Stomach (tissue), 19 donors: ENCODE data around the gene ZNF709. TPM values are rescaled to one million over a fixed set of nuclear protein-coding genes. Genes with fewer than 3 reads are reported as not detected.

Source experiments
- DNase-seq, 2 donors: peaks; one replicate each; pipeline versions ENCODE4 v3.0.0 to v3.0.0-alpha.2; 2013 to 2019
- H3K27ac ChIP-seq, 5 donors: fragments of 200-600 bp in 4 of 5; sonication (generic) in 4 of 5; one replicate each; pipeline ENCODE4 v1.5.1; 2013 to 2019; ENCODE audit warnings: mild to moderate bottlenecking in 1 of 5, moderate library complexity in 1 of 5
- H3K27me3 ChIP-seq, 3 donors: fragments of 200-600 bp; sonication (generic); one replicate each; pipeline ENCODE4 v1.5.1; 2017 to 2019; ENCODE audit warnings: mixed run types in 1 of 3
- H3K36me3 ChIP-seq, 4 donors: fragments of 200-600 bp; sonication (generic); 1 replicate in 3 of 4; 2 replicates in 1 of 4; pipeline ENCODE4 v1.5.1; 2016 to 2019
- H3K4me1 ChIP-seq, 4 donors: fragments of 200-600 bp; sonication (generic); one replicate each; pipeline ENCODE4 v1.5.1; 2016 to 2019
- H3K4me3 ChIP-seq, 4 donors: fragments of 200-600 bp; sonication (generic) in 3 of 4; one replicate each; pipeline ENCODE4 v1.5.1; 2016 to 2019; ENCODE audit warnings: mild to moderate bottlenecking in 1 of 4
- H3K9me3 ChIP-seq, 4 donors: fragments of 200-600 bp; sonication (generic); one replicate each; pipeline ENCODE4 v1.5.1; 2016 to 2019
- EP300 ChIP-seq: sonication (generic); formaldehyde crosslinking; IDR thresholded peaks from one replicate; pipeline ENCODE4 v1.6.1; 2017; ENCODE audit warnings: antibody characterized with exemption
- POLR2A ChIP-seq, 4 donors: fragments of 450-650 bp; IDR thresholded peaks; one replicate each; pipeline ENCODE4 v1.6.1; 2016; ENCODE audit warnings: antibody characterized with exemption in 4 of 4, control low read depth in 2 of 4, mild to moderate bottlenecking in 1 of 4, moderate library complexity in 1 of 4
- POLR2AphosphoS5 ChIP-seq, 3 donors: sonication (generic); formaldehyde crosslinking; IDR thresholded peaks; one replicate each; pipeline ENCODE4 v1.6.1; 2016; ENCODE audit warnings: antibody characterized with exemption in 3 of 3
- WGBS, 5 donors: extraction: QIAGEN DNeasy Blood & Tissue Kit in 3 of 5; methylation state at CpG; one replicate each; pipeline versions ENCODE4 v1.1.5 to v1.1.7; 2013 to 2018; 5-methylcytosine and 5-hydroxymethylcytosine counted together
- intact Hi-C: fragments of 100-400 bp; cut with DNase I; formaldehyde crosslinking; loops from one replicate; pipeline ENCODE4 v1.15.1; 2023; ENCODE audit warnings: low total_unique reads
- long read RNA-seq, 10 donors: transcript quantifications; one replicate each; lab custom pipeline, GENCODE V29; 2026
- polyA plus RNA-seq, 3 donors: library from polyadenylated mRNA; stranded (reverse); fragments of 200-250 nt; gene quantifications; one replicate each; pipeline ENCODE4 v1.2.3, GENCODE V29; 2013
- total RNA-seq, 5 donors: library from RNA; depleted of rRNA; stranded (reverse); fragments of >200 nt; gene quantifications; one replicate each; pipeline versions ENCODE4 v1.1.0 to v1.2.3, GENCODE V29; 2014 to 2016
- TF ChIP-seq, protein P1 (sequence below), 7 experiments: fragments of 450-650 bp in 4 of 7; fragments of 200-600 bp in 3 of 7; sonication (generic) in 3 of 7; IDR thresholded peaks; one replicate each; pipeline ENCODE4 v1.5.1; 2016 to 2019; ENCODE audit warnings: antibody characterized with exemption in 7 of 7, control low read depth in 2 of 7, mild to moderate bottlenecking in 1 of 7
- donor health status: healthy with polysubstance abuse.
- donor health status: Bipolar disorder and iron deficiency.
- donor health status: healthy.

Gene ZNF709
- 1 to 10 TPM in 2 of 5 donors, under 1 TPM in 1, not detected in 2; 0.58 to 8.3 (median 4.9) TPM for total RNA-seq
- polyA plus RNA-seq = under 1 TPM in 2 of 3 donors, not detected in 1; 0.44 to 0.63 TPM
- long read RNA-seq, donor 1 = 0 reads
- long read RNA-seq, donor 2, full-length matches to known transcripts = 1 of 1 reads
- long read RNA-seq, donor 2, partial matches to known transcripts = 0 of 1 reads
- long read RNA-seq, donor 2, other reads (novel, unspliced or antisense) = 0 of 1 reads
- long read RNA-seq, donor 3 = 0 reads
- long read RNA-seq, donor 4 = 0 reads
- long read RNA-seq, donor 5, full-length matches to known transcripts = 1 of 1 reads
- long read RNA-seq, donor 5, partial matches to known transcripts = 0 of 1 reads
- long read RNA-seq, donor 5, other reads (novel, unspliced or antisense) = 0 of 1 reads
- long read RNA-seq, donor 6, full-length matches to known transcripts = 2 of 2 reads
- long read RNA-seq, donor 6, partial matches to known transcripts = 0 of 2 reads
- long read RNA-seq, donor 6, other reads (novel, unspliced or antisense) = 0 of 2 reads
- long read RNA-seq, donor 7 = 0 reads
- long read RNA-seq, donor 8, full-length matches to known transcripts = 2 of 2 reads
- long read RNA-seq, donor 8, partial matches to known transcripts = 0 of 2 reads
- long read RNA-seq, donor 8, other reads (novel, unspliced or antisense) = 0 of 2 reads
- long read RNA-seq, donor 9 = 0 reads
- long read RNA-seq, donor 10, full-length matches to known transcripts = 1 of 1 reads
- long read RNA-seq, donor 10, partial matches to known transcripts = 0 of 1 reads
- long read RNA-seq, donor 10, other reads (novel, unspliced or antisense) = 0 of 1 reads

- Histone ChIP-seq H3K36me3 (no peaks in the 10 kb centered on the region), H3K9me3 (no peaks in the 10 kb centered on the region), H3K4me1 (peaks cover 0 to 37% (median 31%) of the 10 kb centered on the region in 4 donors), H3K27me3 (no peaks in the 10 kb centered on the region), H3K27ac (peak within 1 kb of the TSS; percentile 65 to 86 (median 80)), H3K4me3 (peak within 1 kb of the TSS; percentile 92 to 96 (median 94))
- DNase-seq = peak; percentile 92 to 98
- TF ChIP-seq POLR2A (IDR thresholded peaks at IDR 0.05) (peak in 1 of 4 donors; percentile 48), POLR2AphosphoS5 (IDR thresholded peaks at IDR 0.05) (peak in 2 of 3 donors; percentile 42 to 79)
- TF ChIP-seq, protein P1, sequence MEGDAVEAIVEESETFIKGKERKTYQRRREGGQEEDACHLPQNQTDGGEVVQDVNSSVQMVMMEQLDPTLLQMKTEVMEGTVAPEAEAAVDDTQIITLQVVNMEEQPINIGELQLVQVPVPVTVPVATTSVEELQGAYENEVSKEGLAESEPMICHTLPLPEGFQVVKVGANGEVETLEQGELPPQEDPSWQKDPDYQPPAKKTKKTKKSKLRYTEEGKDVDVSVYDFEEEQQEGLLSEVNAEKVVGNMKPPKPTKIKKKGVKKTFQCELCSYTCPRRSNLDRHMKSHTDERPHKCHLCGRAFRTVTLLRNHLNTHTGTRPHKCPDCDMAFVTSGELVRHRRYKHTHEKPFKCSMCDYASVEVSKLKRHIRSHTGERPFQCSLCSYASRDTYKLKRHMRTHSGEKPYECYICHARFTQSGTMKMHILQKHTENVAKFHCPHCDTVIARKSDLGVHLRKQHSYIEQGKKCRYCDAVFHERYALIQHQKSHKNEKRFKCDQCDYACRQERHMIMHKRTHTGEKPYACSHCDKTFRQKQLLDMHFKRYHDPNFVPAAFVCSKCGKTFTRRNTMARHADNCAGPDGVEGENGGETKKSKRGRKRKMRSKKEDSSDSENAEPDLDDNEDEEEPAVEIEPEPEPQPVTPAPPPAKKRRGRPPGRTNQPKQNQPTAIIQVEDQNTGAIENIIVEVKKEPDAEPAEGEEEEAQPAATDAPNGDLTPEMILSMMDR (IDR thresholded peaks at IDR 0.05) = no peak
- intact Hi-C loops = no loop called here
- WGBS, 5 donors = 0 to 1% (median 0%) methylated on average over 18 to 53 of the region's 53 CpGs
These were observed at the start of gene ZNF709 for GRCh38 chr19:12484371-12485051. Gene ZNF709, minus strand, starts transcription at chr19:12484816. Its CDS starts 159 bp downstream, at chr19:12484657.

DNA sequence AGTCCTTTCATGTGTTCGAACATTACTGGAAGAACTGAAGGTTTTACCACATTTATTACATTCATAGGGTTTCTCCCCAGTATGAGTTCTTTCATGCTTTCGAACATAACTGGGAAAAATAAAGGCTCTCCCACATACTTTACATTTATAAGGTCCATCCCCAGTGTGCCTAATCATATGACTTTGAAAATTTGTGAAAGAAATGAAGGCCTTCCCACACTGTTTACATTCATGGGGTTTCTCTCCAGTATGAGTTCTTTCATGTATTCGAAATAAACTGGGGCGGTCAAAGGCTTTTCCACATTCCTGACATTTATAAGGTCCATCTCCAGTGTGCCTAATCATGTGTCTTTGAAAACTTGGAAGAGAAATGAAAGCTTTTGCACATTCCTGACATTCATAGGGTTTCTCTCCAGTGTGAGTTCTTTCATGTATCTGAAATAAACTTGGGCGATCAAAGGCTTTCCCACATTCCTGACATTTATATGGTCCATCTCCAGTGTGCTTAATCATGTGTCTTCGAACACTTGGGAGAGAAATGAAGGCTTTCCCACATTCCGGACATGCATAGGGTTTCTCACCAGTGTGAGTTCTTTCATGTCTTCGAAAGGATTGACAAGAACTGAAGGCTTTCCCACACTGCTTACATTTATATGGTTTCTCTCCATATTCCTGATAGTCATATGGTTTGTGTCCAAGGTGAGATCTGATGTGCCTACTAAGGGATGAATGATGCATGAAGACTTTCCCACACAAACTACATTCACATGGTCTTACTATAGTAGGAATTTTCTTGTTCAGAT, 42.6 kb upstream of the ZNF709 start:
- DNase-seq = peak in 1 of 2 donors; percentile 25
- Histone ChIP-seq H3K4me3 (no peak overlapping the region), H3K4me1 (no peaks in the 10 kb centered on the region), H3K9me3 (peaks cover 88 to 99% (median 95%) of the 10 kb centered on the region in 4 donors), H3K27me3 (no peaks in the 10 kb centered on the region), H3K36me3 (peaks cover 65 to 88% (median 86%) of the 10 kb centered on the region in 4 donors), H3K27ac (no peak overlapping the region)
- TF ChIP-seq POLR2AphosphoS5 (IDR thresholded peaks at IDR 0.05) = no peak
- TF ChIP-seq, protein P1 (IDR thresholded peaks at IDR 0.05) = no peak
- TF ChIP-seq EP300 = no peak
- no peak for TF ChIP-seq POLR2A (IDR thresholded peaks at IDR 0.05)
- WGBS, 5 donors = 95 to 98% (median 97%) methylated on average over 8 of the region's 8 CpGs
- intact Hi-C loops = no loop called here

GRCh38 chr19:12526542-12526941, 41.9 kb upstream of the ZNF709 start:
- H3K4me3 ChIP-seq = no peak overlapping the region
- WGBS, 5 donors = 95 to 99% (median 97%) methylated on average over 4 of the region's 4 CpGs
- no peak for DNase-seq
- intact Hi-C loops = no loop called here
- peaks cover 95 to 100% (median 98%) of the 10 kb centered on the region in 4 donors for H3K9me3 ChIP-seq
- peaks cover 65 to 87% (median 82%) of the 10 kb centered on the region in 4 donors for H3K36me3 ChIP-seq
- no peaks in the 10 kb centered on the region for H3K27me3 ChIP-seq
- H3K4me1 ChIP-seq = no peaks in the 10 kb centered on the region
- H3K27ac ChIP-seq = no peak overlapping the region
- TF ChIP-seq, protein P1 (IDR thresholded peaks at IDR 0.05) = no peak
- TF ChIP-seq EP300 = no peak
- no peak for TF ChIP-seq POLR2AphosphoS5 (IDR thresholded peaks at IDR 0.05)
- TF ChIP-seq POLR2A (IDR thresholded peaks at IDR 0.05) = no peak
